ENCODE results near the gene OR1J4.
A peak's percentile ranks its signal among the peaks of the same experiment; 100 is the strongest.
"Not testable (repeated sequence)": the region's sequence is repeated elsewhere in the genome, so short reads cannot be mapped to it uniquely, and the experiment has no call there.

OR1J4 gene, protein sequence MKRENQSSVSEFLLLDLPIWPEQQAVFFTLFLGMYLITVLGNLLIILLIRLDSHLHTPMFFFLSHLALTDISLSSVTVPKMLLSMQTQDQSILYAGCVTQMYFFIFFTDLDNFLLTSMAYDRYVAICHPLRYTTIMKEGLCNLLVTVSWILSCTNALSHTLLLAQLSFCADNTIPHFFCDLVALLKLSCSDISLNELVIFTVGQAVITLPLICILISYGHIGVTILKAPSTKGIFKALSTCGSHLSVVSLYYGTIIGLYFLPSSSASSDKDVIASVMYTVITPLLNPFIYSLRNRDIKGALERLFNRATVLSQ

DNA sequence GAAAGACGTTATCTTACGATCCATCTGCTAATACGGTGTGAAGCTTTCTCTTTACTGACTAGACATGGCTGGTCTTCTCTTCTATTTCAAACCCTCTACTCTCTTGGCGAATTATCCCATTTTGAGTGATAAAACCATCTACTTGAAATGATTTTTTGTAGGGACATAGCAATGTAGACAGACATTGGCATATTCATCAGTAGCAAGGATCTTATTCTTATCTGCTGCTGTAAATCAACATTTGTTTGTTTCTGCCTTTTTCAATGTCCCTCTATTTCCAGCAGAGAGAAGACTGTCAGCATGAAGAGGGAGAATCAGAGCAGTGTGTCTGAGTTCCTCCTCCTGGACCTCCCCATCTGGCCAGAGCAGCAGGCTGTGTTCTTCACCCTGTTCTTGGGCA, at the start of gene OR1J4:
Gene OR1J4, plus strand, starts transcription at position 301 of the 400 bp plus-strand sequence. Its CDS starts 0 bp downstream, at position 301.
- DNase-seq: no peak

DNA sequence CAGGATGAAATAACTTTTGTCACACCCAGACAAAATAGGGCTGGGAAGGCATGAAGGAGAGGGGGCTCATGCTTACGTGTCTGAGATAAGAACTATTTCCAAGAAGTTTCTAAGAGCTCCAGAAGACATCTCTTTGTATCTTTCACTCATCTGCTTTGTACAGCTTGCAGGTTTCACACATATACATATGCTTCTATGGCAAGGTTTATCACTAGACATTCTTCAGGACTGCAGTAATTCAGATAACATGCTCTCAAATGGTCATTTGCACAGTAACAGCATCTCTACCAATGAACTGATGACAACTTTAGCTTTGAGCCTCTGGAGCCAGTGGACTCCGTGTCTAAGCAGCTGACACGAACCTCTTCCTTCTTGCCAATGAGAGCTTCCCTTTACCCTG, 44.4 kb upstream of the OR1J4 start:
- DNase-seq: no peak

DNA sequence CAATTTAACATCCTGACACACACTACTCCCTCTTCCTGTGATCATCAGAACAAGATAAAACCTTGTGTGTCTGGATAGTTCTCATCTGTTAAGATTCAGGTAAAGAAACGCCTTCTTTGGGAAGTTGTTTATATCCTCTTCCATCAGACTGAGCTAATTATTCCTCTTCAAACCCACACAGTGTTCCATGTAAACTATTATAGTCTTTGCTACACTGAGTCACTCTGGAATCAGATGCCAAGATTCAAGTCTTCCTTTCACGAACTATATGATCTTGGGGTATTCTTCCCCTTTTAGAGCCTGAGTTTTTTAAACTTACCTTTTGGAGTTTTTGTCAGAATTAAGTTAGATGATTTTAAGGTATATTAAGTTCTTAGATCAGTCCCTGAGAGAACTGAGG, 43.2 kb upstream of the OR1J4 start:
- DNase-seq: no peak

DNA sequence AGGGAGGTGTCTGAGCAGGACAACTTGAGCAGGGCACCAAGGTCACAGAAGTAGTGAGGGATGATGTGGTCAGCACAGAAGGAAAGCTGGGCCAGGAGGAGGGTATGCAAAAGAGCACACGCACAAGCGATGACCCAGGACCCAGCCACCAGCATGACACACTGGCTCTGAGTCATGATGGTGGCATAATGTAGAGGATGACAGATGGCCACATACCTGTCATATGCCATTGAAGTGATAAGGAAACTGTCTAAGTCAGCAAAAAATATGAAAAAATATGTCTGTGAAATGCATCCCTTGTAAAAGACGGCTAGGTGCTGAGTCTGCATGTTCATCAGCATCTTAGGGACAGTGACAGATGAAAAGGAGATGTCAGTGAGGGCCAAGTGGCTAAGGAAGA, 41.6 kb upstream of the OR1J4 start:
- no peak for DNase-seq

DNA sequence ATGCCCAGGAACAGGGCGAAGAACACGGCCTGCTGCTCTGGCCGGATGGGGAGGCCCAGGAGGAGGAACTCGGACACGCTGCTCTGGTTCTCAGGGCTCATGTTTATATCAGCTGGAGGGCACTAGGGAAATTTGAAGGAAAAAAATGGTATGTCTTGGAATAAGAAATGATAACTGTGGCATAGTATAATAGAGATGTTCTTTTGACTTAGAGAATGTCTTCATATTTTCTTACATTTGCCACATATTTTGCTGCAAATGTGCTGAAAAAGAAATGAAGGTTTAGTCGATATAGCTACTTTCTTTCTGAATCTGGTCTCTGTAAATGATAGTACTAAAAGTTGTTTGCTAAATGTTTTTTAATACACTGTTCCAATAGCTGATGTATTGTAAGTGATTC, 41.1 kb upstream of the OR1J4 start, which contains the start of gene OR1J1:
Gene OR1J1, minus strand, starts transcription at position 101 of the 400 bp plus-strand sequence. Its CDS starts 0 bp downstream, at position 101.
- no peak for DNase-seq

DNA sequence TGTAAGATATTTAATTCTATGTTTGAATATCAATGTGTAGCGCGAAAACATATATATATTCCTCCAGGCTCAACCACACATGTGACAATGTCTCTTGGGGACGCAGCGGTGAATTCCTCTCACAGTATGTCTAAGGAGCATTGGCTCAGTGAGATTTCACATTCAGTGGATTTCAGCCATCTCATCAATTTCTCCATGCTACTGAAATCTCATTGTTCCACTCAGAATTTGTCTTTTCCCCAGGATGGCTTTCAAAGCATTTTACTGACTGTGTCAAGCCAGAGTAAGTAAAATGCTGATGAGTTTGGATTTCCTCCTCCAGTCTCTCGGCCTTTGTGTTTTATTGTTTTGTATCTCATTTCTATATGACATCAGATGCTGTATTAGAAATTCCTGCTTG, 39.9 kb upstream of the OR1J4 start:
- no peak for DNase-seq

DNA sequence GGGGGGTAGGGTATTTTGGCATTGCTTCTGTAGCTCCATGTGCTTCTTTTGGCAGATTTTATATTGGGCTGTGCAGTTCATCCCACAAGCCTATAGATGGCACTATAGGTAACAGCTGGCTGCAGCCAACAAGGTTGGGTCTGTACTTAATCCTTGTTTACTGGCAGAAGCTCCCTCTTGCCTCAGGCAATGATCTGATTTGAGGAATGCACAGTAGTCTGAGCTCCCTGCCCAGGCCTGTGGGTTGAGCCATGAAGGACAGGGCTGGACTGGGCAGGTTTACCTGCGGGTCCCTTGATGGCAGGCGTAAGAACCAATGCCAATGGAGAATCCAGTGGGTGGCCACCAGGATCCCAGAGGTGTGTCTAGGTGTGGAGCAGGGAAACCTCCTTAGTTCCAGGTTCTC, 20.1 kb upstream of the OR1J4 start:
- peak; percentile 67 for DNase-seq

DNA sequence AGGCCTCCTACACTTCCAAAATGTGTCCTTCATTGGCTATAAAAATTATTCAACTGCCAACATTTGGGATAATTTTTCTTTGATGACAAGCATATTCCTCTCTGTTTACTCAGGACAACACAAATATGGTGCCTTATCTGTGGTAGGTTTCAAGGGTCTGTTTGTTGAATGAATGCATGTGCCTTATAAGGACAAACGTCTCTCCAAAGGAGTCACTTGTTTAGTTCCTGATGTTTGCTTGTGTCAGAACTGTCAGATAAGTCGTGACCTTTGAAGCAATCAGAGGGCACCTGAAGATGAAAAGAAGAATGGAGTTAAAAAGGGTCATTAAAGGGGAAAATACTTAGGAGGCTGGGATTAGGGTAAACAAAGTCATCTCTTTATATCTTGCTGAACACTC, 12.0 kb upstream of the OR1J4 start:
- no peak for DNase-seq

DNA sequence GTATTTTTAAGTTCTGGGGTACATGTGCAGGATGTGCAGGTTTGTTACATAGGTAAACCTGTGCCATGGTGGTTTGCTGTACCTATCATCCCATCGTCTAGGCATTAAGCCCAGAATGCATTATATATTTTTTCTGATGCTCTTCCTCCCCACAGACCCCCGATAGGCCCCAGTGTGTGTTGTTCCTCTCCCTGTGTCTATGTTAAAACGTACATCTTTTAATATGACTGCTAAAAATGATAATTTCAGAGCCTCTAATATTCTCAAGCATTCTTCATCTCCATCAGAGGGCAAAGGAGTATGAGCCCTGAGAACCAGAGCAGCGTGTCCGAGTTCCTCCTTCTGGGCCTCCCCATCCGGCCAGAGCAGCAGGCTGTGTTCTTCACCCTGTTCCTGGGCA, 8.4 kb upstream of the OR1J4 start, which contains the start of gene OR1J2:
Gene OR1J2, plus strand, starts transcription at position 301 of the 400 bp plus-strand sequence. Its CDS starts 0 bp downstream, at position 301.
- DNase-seq: no peak

DNA sequence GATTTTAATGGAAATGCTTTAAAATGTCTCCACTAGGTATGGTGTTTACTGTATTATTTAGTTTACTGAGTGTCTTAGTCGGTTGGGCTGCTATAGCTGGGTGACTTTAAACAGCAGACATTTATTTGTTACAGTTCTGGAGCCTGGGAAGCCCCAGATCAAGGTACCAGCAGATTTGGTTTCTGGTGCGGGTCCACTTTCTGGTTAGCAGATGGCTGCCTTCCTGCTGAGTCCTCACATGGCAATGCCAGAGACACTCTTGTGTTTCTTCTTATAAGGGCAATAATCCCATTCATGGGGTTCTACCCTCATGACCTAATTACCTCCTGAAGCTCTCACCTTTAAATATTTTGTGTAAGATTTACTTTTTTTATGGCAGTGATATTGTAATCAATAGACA, 715 bp upstream of the OR1J4 start:
- DNase-seq: no peak

DNA sequence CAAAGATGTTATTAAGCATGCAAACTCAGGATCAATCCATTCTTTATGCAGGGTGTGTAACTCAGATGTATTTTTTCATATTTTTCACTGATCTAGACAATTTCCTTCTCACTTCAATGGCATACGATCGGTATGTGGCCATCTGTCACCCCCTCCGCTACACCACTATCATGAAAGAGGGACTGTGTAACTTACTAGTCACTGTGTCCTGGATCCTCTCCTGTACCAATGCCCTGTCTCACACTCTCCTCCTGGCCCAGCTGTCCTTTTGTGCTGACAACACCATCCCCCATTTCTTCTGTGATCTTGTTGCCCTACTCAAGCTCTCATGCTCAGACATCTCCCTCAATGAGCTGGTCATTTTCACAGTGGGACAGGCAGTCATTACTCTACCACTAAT, 435 bp downstream of the OR1J4 start:
- no peak for DNase-seq

DNA sequence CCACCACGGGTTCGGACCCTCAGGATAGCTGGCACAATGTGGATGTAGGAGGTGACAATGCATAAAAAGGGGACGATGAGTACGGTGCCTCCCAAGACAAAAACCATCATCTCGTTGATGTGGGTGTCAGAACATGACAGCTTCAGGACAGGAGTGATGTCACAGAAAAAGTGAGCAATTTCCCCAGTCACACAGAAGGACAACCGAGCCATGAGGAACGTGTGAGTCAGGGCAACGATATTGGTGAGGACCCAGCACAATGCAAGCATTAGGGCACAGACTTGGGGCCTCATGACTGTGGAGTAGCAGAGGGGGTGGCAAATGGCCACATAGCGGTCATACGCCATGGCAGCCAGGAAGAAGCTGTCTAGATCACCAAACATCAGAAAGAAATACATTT, 7.7 kb downstream of the OR1J4 start:
- DNase-seq: no peak

DNA sequence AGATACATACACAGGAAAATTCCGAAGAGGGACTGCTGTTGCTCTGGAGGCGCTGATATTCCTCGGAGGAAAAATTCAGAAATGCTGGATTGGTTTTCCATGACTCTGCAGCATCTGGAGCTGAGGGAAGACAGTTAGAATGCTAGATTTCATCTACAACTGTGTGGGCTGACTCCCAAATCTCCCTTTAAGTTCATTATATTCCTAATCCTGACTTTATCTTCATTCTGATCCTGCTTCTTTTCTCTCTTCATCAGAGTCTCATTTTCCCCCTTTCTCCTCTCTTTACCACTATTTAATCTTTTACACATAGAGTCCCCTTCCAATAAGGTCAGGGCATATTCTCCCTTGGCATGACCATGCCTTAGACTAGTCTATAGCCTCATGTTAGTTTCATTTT, 8.3 kb downstream of the OR1J4 start, which contains the start of gene OR1N1:
Gene OR1N1, minus strand, starts transcription at position 101 of the 400 bp plus-strand sequence. Its CDS starts 0 bp downstream, at position 101.
- no peak for DNase-seq

DNA sequence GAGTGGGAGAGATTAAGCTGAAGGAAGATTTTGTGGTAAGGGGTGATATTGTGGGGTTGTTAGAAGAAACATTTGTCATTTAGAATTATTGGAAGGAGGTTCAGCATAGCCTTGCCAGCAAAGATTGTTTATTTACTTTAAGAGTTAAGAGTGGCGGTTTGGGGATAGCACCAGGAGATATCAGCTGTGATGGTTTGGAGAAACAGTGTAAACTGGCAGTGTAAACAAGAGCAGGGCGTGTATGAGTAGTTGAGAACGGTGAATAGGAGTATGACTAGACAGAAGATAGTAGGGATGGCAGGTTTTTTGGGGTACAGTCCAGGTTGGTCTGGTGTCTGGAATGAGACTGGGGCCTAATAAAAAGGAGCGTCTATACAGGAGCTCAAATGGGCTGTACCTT, 12.2 kb downstream of the OR1J4 start:
- DNase-seq: not testable (repeated sequence)

DNA sequence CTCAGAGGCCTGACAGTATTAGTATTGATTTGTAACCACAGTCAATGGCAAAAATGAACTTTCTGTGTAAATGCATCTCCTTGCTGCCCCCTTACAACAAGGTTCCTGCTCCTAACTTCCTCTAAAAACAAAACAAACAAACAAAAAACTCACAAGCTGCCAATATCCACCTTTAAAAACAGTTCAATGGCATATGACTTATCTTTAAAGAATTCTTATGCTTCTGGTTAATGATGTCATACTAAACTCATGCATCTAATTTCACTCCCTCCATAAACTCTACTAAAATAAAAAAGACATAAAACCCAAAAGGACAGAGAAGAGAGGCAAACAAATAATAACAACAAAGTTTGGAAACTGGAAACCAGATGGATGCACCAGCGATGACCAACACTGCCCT, 17.2 kb downstream of the OR1J4 start:
- no peak for DNase-seq

DNA sequence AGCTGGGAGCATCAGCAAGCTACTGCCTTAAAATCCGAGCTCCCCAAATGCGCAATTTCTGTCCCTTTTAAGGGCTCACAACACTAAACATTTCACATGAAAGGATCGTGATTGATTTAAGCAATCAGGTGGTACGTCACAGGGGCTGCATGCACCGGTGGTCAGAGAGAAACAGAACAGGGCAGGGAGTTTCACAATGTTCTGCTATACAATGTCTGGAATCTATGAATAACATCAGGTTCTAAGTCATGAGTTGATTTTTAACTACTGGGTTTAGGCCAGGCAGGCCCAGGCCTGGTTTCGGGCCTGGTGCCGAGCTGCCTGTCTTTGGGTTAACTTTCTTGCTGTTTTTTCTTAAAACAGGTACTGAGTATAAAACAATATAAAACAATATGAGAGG, 18.1 kb downstream of the OR1J4 start:
- not testable (repeated sequence) for DNase-seq

DNA sequence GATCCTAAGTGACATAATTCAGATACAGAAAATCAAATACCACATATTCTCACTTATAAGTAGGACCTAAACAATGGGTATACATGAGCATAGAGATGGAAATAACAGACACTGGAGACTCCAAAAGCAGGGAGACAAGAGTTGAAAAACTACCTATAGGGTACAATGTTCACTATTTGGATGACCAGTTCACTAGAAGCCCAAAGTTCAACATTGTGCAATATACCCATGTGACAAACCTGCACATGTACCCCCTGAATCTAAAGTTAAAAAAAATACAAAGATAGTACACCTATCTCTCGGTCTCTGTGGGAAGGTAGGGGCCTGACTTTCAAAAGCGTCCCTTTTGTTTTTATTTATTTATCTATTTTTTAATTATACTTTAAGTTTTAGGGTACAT, 19.8 kb downstream of the OR1J4 start:
- no peak for DNase-seq

DNA sequence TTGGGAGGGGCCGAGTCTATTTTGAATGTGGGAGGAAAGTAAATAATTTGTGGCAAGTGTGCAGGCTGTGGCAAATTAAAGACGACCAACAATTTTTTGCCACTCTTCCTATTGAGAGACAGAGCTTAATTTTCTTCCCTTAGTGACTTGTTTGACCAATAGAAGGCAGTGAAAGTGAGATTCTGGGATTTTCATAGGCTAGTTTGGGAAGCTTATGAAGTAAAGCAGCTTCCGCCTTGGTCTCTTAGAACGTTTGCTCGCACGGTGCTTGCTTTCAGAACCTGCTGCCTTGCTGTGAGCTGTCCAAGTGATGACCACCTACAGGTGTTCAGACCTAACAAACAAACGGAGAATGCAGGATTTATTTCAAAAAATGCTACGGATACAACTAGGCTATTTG, 27.3 kb downstream of the OR1J4 start:
- no peak for DNase-seq

DNA sequence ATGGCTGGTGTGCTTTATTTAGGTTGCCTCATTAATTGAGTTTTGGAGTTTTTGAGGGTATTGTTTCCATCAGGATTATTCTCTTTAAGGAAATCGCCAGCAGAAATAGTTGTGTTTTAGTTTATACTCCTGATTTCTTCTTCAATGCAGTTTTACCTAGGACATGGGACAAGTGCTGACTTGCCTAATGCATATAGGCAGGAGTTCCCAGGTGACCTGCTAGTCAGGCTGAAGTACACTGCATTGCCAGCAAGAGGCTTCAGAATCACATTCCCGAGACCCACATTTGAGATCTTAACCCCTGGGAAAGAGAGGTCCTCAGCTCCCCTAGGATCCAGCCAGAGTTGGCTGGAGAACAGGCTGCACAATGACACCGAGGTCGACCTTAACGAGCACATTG, 32.4 kb downstream of the OR1J4 start:
- no peak for DNase-seq

DNA sequence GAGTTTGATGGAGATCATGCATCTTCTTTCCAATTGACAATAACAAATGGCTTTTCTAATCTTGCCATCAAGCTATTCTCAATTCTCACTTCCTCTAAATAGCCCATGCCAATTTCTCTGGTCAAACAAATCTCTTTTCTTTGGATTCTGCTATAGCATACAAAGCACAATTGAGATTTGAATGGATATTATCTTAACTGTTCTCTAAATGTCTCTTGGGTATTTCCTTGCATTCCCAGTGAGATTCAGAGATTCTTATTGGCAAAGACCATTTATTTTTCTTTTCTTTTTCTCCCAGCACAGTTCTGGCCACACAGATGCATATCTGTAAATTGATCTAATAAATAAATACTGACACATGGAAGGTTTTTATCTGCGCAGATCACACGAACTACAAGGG, 33.9 kb downstream of the OR1J4 start, which contains the start of gene OR1N2:
Gene OR1N2, plus strand, starts transcription at position 301 of the 400 bp plus-strand sequence. CDS start 100 bp downstream, outside the sequence.
- no peak for DNase-seq

DNA sequence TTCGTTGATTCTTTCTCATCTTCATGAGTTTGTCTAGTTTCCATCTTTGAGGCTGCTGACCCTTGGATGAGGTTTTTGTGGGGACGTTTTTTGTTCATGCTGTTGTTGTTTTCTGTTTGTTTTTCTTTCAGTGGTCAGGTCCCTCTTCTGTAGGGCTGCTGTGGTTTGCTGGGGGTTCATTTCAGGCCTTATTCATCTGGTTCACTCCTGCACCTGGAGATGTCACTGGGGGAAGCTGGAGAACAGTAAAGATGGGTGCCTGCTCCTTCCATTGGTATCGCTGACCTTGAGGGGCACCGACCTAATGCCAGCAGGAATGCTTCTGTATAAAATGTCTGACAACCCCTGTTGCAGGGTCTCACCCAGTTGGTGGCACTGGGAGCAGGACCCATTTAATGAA, 42.5 kb downstream of the OR1J4 start:
- no peak for DNase-seq

DNA sequence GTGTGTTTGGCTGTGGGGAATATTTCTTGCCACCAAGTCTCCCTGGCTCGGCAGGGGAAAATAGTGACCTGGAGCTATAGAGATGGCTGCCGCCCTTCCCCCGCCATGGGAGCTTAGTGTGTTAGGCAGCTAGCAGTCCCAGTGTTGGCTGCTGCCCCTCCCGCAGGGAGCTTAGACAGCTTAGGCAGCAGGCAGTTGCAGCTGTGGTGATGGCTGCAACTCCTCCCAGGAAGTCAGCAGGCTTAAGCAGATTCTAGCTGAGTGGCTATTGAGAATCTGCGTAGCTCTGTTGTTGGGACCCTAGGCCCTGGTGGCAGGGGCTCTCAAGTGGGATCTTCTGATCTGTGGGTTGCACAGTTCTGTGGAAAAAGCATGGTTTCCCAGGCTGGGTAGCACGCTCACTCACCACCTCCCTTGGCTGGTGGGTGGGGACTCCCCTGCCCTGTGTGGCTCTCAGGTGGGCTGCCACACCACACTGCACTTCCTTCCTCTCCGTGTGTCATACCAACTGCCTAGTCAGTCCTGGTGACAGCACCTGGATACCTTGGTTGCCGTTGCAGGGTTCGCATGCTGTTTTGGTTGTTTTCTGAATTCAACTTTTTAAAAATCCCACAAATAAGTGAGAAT, 43.3 kb downstream of the OR1J4 start:
- DNase-seq: no peak

DNA sequence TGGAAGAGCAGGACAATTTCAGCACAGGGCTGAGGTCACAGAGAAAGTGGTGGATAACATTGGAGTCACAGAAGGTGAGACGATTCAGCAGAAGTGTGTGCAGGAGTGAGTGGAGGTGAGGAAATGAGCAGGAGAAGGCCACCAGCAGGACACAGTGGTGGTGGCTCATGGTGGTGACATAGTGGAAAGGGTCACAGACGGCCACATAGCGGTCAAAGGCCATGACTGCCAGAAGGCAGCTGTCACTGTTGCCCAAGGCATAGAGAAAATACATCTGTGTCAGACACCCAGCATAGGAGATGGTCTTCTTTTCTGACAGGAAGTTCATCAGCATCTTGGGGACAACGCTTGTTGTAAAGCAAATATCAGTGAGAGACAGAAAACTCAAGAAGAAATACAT, 49.0 kb downstream of the OR1J4 start:
- no peak for DNase-seq

Data from OCI-M1 (cell line).